Measurements from ENCODE around the gene TAS2R60. TPM values are rescaled to one million over a fixed set of nuclear protein-coding genes. Genes with fewer than 3 reads are reported as not detected.

The TAS2R60 gene
- polyA plus RNA-seq, 1 of the 3 experiments (the other 2 are of a cell fraction): not detected

DNA sequence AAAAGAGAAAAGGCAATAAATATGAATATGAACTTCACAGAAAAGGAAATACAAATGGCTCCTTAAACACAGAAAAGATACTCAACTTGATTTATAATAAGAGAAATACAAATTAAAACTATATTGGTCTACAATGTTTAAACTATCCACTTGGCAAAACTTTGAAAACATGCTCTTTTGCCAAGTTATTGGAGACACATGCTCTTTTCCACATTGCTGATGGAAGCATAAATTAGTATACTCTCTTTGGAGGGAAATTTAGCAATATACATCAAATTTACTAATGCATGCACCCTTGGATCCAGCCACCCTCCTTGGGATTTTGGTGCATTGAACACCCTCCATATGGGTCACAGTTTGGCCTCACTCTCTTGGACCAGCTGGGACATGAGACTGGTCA, 7.9 kb downstream of the TAS2R60 start:
- no peaks in the 10 kb centered on the region for H3K9me3 ChIP-seq
- ChIA-PET POLR2A (no interaction called here), CTCF (no interaction called here)
- no peak for DNase-seq
- no peak overlapping the region for H2AFZ ChIP-seq (ENCODE audit: low read depth)
- no peak overlapping the region for H3K9ac ChIP-seq
- no peaks in the 10 kb centered on the region for H3K9me2 ChIP-seq
- TF ChIP-seq, protein P1, sequence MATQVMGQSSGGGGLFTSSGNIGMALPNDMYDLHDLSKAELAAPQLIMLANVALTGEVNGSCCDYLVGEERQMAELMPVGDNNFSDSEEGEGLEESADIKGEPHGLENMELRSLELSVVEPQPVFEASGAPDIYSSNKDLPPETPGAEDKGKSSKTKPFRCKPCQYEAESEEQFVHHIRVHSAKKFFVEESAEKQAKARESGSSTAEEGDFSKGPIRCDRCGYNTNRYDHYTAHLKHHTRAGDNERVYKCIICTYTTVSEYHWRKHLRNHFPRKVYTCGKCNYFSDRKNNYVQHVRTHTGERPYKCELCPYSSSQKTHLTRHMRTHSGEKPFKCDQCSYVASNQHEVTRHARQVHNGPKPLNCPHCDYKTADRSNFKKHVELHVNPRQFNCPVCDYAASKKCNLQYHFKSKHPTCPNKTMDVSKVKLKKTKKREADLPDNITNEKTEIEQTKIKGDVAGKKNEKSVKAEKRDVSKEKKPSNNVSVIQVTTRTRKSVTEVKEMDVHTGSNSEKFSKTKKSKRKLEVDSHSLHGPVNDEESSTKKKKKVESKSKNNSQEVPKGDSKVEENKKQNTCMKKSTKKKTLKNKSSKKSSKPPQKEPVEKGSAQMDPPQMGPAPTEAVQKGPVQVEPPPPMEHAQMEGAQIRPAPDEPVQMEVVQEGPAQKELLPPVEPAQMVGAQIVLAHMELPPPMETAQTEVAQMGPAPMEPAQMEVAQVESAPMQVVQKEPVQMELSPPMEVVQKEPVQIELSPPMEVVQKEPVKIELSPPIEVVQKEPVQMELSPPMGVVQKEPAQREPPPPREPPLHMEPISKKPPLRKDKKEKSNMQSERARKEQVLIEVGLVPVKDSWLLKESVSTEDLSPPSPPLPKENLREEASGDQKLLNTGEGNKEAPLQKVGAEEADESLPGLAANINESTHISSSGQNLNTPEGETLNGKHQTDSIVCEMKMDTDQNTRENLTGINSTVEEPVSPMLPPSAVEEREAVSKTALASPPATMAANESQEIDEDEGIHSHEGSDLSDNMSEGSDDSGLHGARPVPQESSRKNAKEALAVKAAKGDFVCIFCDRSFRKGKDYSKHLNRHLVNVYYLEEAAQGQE (IDR thresholded peaks at IDR 0.05; ENCODE audit: low read depth, low read length): no peak
- TF ChIP-seq NRF1 (IDR thresholded peaks at IDR 0.05; ENCODE audit: low read depth, low read length) (no peak), EP300 (IDR thresholded peaks at IDR 0.05; ENCODE audit: borderline replicate concordance in 1 of 2, low read depth in 1 of 2, low read length in 1 of 2) (no peak), SMC3 (IDR thresholded peaks at IDR 0.05; ENCODE audit: low read depth, low read length) (no peak)
- no peak overlapping the region for H3K27ac ChIP-seq (ENCODE audit: low read depth in 2 of 2, low read length in 1 of 2)
- no peak overlapping the region for H3K4me2 ChIP-seq
- H3K27me3 ChIP-seq (ENCODE audit: insufficient read depth): no peaks in the 10 kb centered on the region
- H3F3A ChIP-seq (replicated peaks; ENCODE audit: insufficient read depth): peaks cover 38% of the 10 kb centered on the region
- H3K79me2 ChIP-seq (ENCODE audit: insufficient read depth): no peaks in the 10 kb centered on the region
- peaks cover 0 to 25% of the 10 kb centered on the region in 2 experiments; a peak in 2 of 4 replicates for H3K4me1 ChIP-seq (ENCODE audit: control insufficient read depth in 1 of 2, insufficient read depth in 2 of 2, low read depth in 1 of 2, low read length in 1 of 2)
- no peaks in the 10 kb centered on the region for H4K20me1 ChIP-seq (ENCODE audit: insufficient read depth)
- peaks cover 0 to 4% of the 10 kb centered on the region in 2 experiments for H3K36me3 ChIP-seq (replicated peaks in 1 of 2; ENCODE audit: control insufficient read depth in 1 of 2, insufficient read depth in 2 of 2, low read length in 1 of 2)
- no peak overlapping the region for H3K4me3 ChIP-seq (ENCODE audit: low read depth in 2 of 2, low read length in 1 of 2)

- ChIA-PET CTCF (no interaction called here), POLR2A (no interaction called here)
- H3K36me3 ChIP-seq (replicated peaks in 1 of 2; ENCODE audit: control insufficient read depth in 1 of 2, insufficient read depth in 2 of 2, low read length in 1 of 2): peaks cover 0 to 4% of the 10 kb centered on the region in 2 experiments
Observed at GRCh38 chr7:143451746-143452145, 8.5 kb downstream of the TAS2R60 start.

More at GRCh38 chr7:143451746-143452145, 8.5 kb downstream of the TAS2R60 start:
- no peak overlapping the region for H2AFZ ChIP-seq (ENCODE audit: low read depth)
- TF ChIP-seq, protein P1 (IDR thresholded peaks at IDR 0.05; ENCODE audit: low read depth, low read length): no peak
- TF ChIP-seq JUND (IDR thresholded peaks at IDR 0.05): no peak
- TF ChIP-seq EZH2phosphoT487 (IDR thresholded peaks at IDR 0.05; ENCODE audit: borderline replicate concordance, low read depth): no peak
- no peaks in the 10 kb centered on the region for H3K79me2 ChIP-seq (ENCODE audit: insufficient read depth)
- H3K4me2 ChIP-seq: no peak overlapping the region
- H3K9me3 ChIP-seq: no peaks in the 10 kb centered on the region
- H3K9ac ChIP-seq: no peak overlapping the region
- H3K27ac ChIP-seq (ENCODE audit: low read depth in 2 of 2, low read length in 1 of 2): no peak overlapping the region
- no peaks in the 10 kb centered on the region for H4K20me1 ChIP-seq (ENCODE audit: insufficient read depth)
- H3F3A ChIP-seq (replicated peaks; ENCODE audit: insufficient read depth): peaks cover 45% of the 10 kb centered on the region
- H3K9me2 ChIP-seq: no peaks in the 10 kb centered on the region
- 11% methylated on average over 1 of the region's 1 CpG for WGBS (ENCODE audit: low lambda C conversion rate)
- H3K4me3 ChIP-seq (ENCODE audit: low read depth in 2 of 2, low read length in 1 of 2): no peak overlapping the region
- DNase-seq: no peak
- peaks cover 0 to 31% of the 10 kb centered on the region in 2 experiments; a peak in 2 of 4 replicates for H3K4me1 ChIP-seq (ENCODE audit: control insufficient read depth in 1 of 2, insufficient read depth in 2 of 2, low read depth in 1 of 2, low read length in 1 of 2)
- no peaks in the 10 kb centered on the region for H3K27me3 ChIP-seq (ENCODE audit: insufficient read depth)
